ENCODE data around the gene SLC38A10. TPM values are rescaled to one million over a fixed set of nuclear protein-coding genes. Genes with fewer than 3 reads are reported as not detected.

SLC38A10 gene
- total RNA-seq, 4 donors from 2014 or later, result 37.8 to 49.8 (median 45.3) TPM

DNA sequence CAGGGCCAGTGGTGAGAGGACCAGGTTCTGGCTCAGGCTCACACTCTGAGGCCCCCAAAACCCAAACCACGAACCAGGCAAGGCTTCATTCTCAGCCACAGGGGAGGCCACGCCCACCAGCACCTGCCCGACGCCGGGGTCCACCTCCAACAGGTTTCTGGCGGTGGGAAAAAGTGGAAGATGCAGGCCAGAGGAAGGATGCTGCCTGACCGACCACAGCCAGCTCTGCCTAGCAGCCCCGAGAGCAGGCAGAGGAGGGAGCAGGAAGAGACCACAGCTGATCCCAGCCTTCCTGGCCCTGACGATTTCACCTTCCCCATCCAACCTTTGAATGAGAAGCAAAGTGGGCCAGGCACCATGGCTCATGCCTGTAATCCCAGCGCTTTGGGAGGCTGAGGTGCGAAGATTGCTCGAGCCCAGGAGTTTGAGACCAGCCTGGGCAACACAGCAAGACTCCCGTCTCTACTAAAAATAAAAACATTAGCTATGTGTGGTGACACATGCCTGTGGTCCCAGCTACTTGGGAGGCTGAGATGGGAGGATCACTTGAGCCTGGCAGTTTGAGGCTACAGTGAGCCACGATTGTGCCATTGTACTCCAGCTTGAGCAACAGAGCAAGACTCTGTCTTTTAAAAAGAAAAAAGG lies 30.7 kb upstream of the SLC38A10 start:
- H3K4me3 ChIP-seq, result no peak overlapping the region
- peaks cover 37 to 65% (median 55%) of the 10 kb centered on the region in 3 donors for H3K4me1 ChIP-seq
- no peaks in the 10 kb centered on the region for H3K36me3 ChIP-seq
- DNase-seq, result no peak
- 77 to 78% methylated on average over 6 to 12 of the region's 14 CpGs for WGBS, 2 donors
- no peaks in the 10 kb centered on the region for H3K9me3 ChIP-seq
- no peak for TF ChIP-seq POLR2A (IDR thresholded peaks at IDR 0.05)
- TF ChIP-seq, protein P1, sequence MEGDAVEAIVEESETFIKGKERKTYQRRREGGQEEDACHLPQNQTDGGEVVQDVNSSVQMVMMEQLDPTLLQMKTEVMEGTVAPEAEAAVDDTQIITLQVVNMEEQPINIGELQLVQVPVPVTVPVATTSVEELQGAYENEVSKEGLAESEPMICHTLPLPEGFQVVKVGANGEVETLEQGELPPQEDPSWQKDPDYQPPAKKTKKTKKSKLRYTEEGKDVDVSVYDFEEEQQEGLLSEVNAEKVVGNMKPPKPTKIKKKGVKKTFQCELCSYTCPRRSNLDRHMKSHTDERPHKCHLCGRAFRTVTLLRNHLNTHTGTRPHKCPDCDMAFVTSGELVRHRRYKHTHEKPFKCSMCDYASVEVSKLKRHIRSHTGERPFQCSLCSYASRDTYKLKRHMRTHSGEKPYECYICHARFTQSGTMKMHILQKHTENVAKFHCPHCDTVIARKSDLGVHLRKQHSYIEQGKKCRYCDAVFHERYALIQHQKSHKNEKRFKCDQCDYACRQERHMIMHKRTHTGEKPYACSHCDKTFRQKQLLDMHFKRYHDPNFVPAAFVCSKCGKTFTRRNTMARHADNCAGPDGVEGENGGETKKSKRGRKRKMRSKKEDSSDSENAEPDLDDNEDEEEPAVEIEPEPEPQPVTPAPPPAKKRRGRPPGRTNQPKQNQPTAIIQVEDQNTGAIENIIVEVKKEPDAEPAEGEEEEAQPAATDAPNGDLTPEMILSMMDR (IDR thresholded peaks at IDR 0.05), result no peak
- H3K27ac ChIP-seq, result no peak overlapping the region
- intact Hi-C loops (cut with DNase I), result no loop called here
- H3K27me3 ChIP-seq, result peaks cover 0 to 14% (median 0%) of the 10 kb centered on the region in 4 donors

DNA sequence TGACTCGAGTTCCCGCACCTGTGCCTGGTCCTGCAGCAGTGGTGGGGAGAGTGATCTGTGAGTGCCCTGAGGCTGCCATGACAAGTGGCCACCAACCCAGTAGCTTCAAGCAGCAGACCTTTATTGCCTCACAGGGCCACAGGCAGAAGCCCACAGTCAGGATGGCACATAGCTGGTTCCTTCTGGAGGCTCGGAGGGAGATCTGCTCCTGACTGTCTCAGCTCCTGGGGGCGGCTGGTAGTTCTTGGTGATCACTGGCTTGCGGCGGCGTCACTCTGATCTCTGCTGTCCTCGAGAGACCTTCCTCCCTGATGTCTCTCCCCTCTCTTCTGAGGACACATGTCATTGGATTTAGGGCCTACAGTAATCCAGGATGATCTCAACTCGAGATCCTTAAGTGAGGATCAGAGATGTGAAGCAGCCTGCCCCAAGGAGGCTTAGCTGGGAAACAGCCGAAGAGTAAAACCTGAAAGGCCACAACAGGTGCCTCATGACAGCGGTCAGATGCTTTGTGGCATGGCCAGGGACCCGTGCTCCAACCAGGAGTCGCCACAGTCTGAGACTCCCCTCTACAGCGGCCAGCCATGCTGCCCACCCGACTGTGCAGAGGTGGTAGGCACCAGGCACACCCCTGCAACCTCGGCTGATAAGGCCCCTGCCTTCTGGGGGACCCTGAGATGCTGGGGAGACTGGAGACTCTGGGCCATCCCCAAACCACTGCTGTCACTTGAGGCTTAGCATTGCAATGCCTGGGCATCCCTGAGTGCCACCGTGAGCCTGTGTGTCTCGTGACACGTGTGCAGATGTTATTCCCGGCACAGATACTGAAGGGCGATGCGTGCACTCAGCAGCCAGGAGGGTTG lies 30.0 kb upstream of the SLC38A10 start:
- peaks cover 0 to 11% (median 0%) of the 10 kb centered on the region in 4 donors for H3K27me3 ChIP-seq
- DNase-seq, result no peak
- no peaks in the 10 kb centered on the region for H3K9me3 ChIP-seq
- TF ChIP-seq POLR2A (IDR thresholded peaks at IDR 0.05), result no peak
- TF ChIP-seq, protein P1 (IDR thresholded peaks at IDR 0.05), result no peak
- no peaks in the 10 kb centered on the region for H3K36me3 ChIP-seq
- WGBS, 2 donors, result 80 to 83% methylated on average over 1 to 2 of the region's 22 CpGs
- no peak overlapping the region for H3K4me3 ChIP-seq
- intact Hi-C loops (cut with DNase I), result no loop called here
- H3K4me1 ChIP-seq, result peaks cover 29 to 58% (median 48%) of the 10 kb centered on the region in 3 donors
- no peak overlapping the region for H3K27ac ChIP-seq

DNA sequence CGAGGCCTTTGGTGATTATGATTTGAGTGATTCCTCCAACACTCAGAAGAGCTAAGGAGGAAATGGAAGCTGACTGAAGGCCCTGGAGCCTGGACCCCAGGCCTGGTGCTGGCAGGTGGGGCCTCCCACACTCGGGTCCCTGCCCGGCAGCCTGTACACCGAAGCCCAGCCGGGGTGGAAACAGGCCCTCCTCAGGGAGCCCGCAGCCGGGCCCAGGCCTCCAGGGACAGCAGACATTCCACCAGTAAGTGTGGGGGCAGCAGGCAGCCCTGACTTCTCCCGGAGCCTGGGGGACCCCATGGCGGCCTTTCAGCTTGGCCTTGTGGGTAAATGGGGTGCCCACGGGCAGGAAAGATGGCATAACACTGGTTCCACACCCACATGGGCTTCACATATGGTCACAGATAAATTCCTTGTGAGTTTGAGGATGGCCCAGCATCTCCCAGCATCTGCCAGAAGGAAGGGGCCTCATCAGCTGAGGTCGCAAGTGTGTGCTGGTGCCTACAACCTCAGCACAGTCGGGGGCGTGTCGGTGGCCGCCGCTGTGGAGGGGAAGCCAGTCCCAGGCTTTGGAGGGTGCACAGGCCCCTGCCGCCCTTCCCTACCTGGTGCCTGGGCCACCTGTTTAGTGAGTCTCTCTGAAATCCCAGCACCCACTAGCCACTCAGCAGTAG lies 29.2 kb upstream of the SLC38A10 start:
- Histone ChIP-seq H3K27ac (peak overlapping the region in 1 of 4 donors; percentile 1), H3K36me3 (no peaks in the 10 kb centered on the region), H3K9me3 (no peaks in the 10 kb centered on the region), H3K4me3 (no peak overlapping the region), H3K27me3 (peaks cover 0 to 11% (median 0%) of the 10 kb centered on the region in 4 donors), H3K4me1 (peaks cover 22 to 50% (median 40%) of the 10 kb centered on the region in 3 donors)
- intact Hi-C loops (cut with DNase I), result no loop called here
- WGBS, 2 donors, result 74 to 93% methylated on average over 3 to 9 of the region's 17 CpGs
- no peak for DNase-seq
- TF ChIP-seq, protein P1 (IDR thresholded peaks at IDR 0.05), result no peak
- no peak for TF ChIP-seq POLR2A (IDR thresholded peaks at IDR 0.05)

DNA sequence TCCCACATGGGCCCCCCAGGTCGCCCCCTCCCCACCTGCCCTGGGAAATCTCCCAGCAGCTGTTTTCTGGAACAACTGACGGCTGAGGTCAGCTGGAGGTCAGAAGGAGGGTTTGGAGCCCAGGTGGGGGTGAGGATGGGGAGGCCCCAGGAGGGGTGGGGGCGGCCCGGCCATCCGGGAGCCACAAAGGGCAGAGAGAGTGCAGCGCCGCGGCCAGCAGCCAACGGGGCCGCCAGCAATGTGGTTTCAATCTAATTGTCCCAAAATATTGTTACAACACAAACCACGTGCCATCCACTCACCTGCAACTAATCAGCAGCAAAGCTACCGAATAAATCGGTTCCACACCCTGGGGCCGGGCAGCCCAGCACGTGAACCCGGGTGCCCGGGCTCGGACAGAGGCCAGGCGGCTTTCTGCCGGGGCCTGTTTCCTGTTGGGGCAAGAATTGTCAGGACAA lies 28.3 kb upstream of the SLC38A10 start:
- 17% methylated on average over 6 to 16 of the region's 20 CpGs for WGBS, 2 donors
- H3K4me1 ChIP-seq, result peaks cover 13 to 41% (median 31%) of the 10 kb centered on the region in 3 donors
- H3K27me3 ChIP-seq, result peaks cover 0 to 11% (median 0%) of the 10 kb centered on the region in 4 donors
- H3K36me3 ChIP-seq, result no peaks in the 10 kb centered on the region
- H3K9me3 ChIP-seq, result no peaks in the 10 kb centered on the region
- no peak overlapping the region for H3K4me3 ChIP-seq
- peak overlapping the region in 1 of 4 donors; percentile 1 for H3K27ac ChIP-seq
- intact Hi-C loops (cut with DNase I), result no loop called here
- no peak for DNase-seq
- TF ChIP-seq POLR2A (IDR thresholded peaks at IDR 0.05), result no peak
- TF ChIP-seq, protein P1 (IDR thresholded peaks at IDR 0.05), result no peak
